D721Med (cell line): ENCODE measurements around the gene SOSTDC1.

ENCODE experiments used
- DNase-seq: peaks from one replicate; pipeline ENCODE4 v3.0.0; 2011; ENCODE audit warnings: low spot score; ENCODE audit not compliant: insufficient read length
- FAIRE-seq: peaks from 2 replicates; lab custom pipeline; 2011; peaks lifted over from hg19 to GRCh38; lab: Jason Lieb, UNC
- CTCF ChIP-seq: IDR thresholded peaks from 2 replicates; pipeline ENCODE4 v1.5.1; 2012; ENCODE audit warnings: mild to moderate bottlenecking, control low read depth; ENCODE audit not compliant: insufficient read depth; ENCODE audit errors: missing control alignments

The SOSTDC1 gene

GRCh38 chr7:16428182-16428581 is 37.4 kb downstream of the SOSTDC1 start:
- TF ChIP-seq CTCF = no peak
- DNase-seq (no peak), FAIRE-seq (no peak)

DNA sequence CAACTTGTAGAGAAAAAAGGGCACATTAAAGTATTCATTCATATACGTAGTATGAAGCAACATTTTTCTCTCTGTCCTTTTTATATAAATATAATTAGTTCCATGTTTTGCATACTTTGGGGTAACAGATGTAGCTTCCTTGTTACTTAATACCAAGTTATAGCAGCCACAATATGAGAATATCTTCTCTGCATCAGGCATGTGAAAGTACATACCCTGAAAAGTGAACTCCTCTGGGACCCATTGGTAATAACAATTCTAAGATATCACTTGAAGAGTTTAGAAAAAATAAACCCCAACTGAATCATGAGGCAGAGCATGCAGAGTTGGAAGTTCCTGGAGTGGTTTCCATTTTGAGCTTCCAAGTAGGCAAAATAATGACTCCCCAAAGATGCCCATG is 41.8 kb downstream of the SOSTDC1 start:
- TF ChIP-seq CTCF = no peak
- DNase-seq (no peak), FAIRE-seq (no peak)

GRCh38 chr7:16422917-16423316 is 42.6 kb downstream of the SOSTDC1 start:
- no peak for DNase-seq
- FAIRE-seq = no peak
- TF ChIP-seq CTCF = no peak

DNA sequence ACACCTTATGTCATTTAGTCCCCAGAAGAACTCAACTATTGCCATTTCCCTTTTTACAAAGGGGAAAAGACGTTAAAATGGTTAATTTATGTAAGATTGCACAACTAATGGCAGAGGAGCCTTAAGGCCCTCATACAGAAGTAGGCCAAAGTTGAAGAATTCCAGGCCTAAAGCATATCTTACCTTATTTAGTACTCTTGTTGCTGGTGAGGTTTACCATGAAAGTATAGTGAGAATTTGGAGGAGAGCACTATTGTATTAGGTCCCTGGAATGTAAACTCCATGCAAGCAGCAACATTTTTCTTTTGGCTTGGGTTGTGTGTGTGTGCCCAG is 43.5 kb downstream of the SOSTDC1 start:
- DNase-seq (no peak), FAIRE-seq (no peak)
- TF ChIP-seq CTCF = no peak

GRCh38 chr7:16421333-16422102 is 44.0 kb downstream of the SOSTDC1 start, which contains the start of gene CRPPA:
TSS of gene CRPPA (minus strand) at chr7:16421538. CDS start at chr7:16421322, 216 bp downstream.
- no peak for TF ChIP-seq CTCF
- DNase-seq (no peak), FAIRE-seq (no peak)

- TF ChIP-seq CTCF = no peak
- DNase-seq (no peak), FAIRE-seq (no peak)
These were observed 44.7 kb downstream of the SOSTDC1 start for GRCh38 chr7:16420649-16421332.

- no peak for FAIRE-seq
- no peak for TF ChIP-seq CTCF
- DNase-seq = no peak
These were observed 45.2 kb downstream of the SOSTDC1 start for GRCh38 chr7:16420329-16420648.
